A549 (cell line): ENCODE results near the gene INAFM1. TPM values are rescaled to one million over a fixed set of nuclear protein-coding genes. Genes with fewer than 3 reads are reported as not detected.
A peak's percentile ranks its signal among the peaks of the same experiment; 100 is the strongest.

ENCODE experiments used
- CBX2 ChIP-seq: fragments of 200-600 bp; sonication (generic); IDR thresholded peaks from 2 replicates; pipeline ENCODE4 v1.6.1; 2016; ENCODE audit warnings: low read depth, mild to moderate bottlenecking, borderline replicate concordance
- CBX8 ChIP-seq: fragments of 200-600 bp; sonication (generic); IDR thresholded peaks from 2 replicates; pipeline ENCODE4 v1.6.1; 2016
- CEBPB ChIP-seq, 2 experiments: fragments of >200 bp in 1 of 2; sonication (Bioruptor Twin) in 1 of 2; formaldehyde crosslinking in 1 of 2; IDR thresholded peaks; 2 replicates each; pipeline ENCODE4 v1.6.1; 2012 to 2016
- CHD4 ChIP-seq: fragments of 200-600 bp; sonication (generic); IDR thresholded peaks from 2 replicates; pipeline ENCODE4 v1.6.1; 2016; ENCODE audit warnings: antibody characterized with exemption, mild to moderate bottlenecking, borderline replicate concordance
- EHF ChIP-seq: fragments of 250-450 bp; sonication (Bioruptor Pico); IDR thresholded peaks from 2 replicates; pipeline ENCODE4 v1.5.0; 2020; ENCODE audit warnings: mild to moderate bottlenecking
- EHMT2 ChIP-seq: fragments of 200-600 bp; sonication (generic); IDR thresholded peaks from 2 replicates; pipeline ENCODE4 v1.6.1; 2016; ENCODE audit warnings: antibody characterized with exemption, low read depth, mild to moderate bottlenecking, moderate library complexity
- ESRRA ChIP-seq: fragments of 150-350 bp; IDR thresholded peaks from 2 replicates; pipeline ENCODE4 v1.6.1; 2014; ENCODE audit warnings: mild to moderate bottlenecking, low read length, borderline replicate concordance
- FOSL2 ChIP-seq, 2 experiments: fragments of 450-650 bp in 1 of 2; fragments of >200 bp in 1 of 2; sonication (Bioruptor Twin) in 1 of 2; formaldehyde crosslinking; IDR thresholded peaks; 2 replicates each; pipeline versions ENCODE4 v1.5.0 to v1.6.1; 2016 to 2020; ENCODE audit warnings: mild to moderate bottlenecking in 1 of 2, moderate library complexity in 1 of 2
- FOXS1 ChIP-seq: fragments of 250-450 bp; sonication (Bioruptor Pico); IDR thresholded peaks from 2 replicates; pipeline ENCODE4 v1.5.0; 2020; ENCODE audit warnings: mild to moderate bottlenecking, moderate library complexity
- HDAC2 ChIP-seq: fragments of 200-600 bp; sonication (generic); IDR thresholded peaks from 2 replicates; pipeline ENCODE4 v1.6.1; 2016
- HEYL ChIP-seq: fragments of 250-450 bp; sonication (Bioruptor Pico); IDR thresholded peaks from 2 replicates; pipeline ENCODE4 v1.8.0; 2021; ENCODE audit warnings: mild to moderate bottlenecking, moderate library complexity
- HMGXB4 ChIP-seq: fragments of 250-450 bp; sonication (Bioruptor Pico); IDR thresholded peaks from 2 replicates; pipeline ENCODE4 v1.5.0; 2021; ENCODE audit warnings: mild to moderate bottlenecking, moderate library complexity, borderline replicate concordance
- HOXA7 ChIP-seq: fragments of 250-450 bp; sonication (Bioruptor Pico); IDR thresholded peaks from 2 replicates; pipeline ENCODE4 v1.5.0; 2020; ENCODE audit warnings: mild to moderate bottlenecking, moderate library complexity
- HOXB13 ChIP-seq: fragments of 250-450 bp; sonication (Bioruptor Pico); IDR thresholded peaks from 2 replicates; pipeline ENCODE4 v1.5.0; 2020; ENCODE audit warnings: low read depth, mild to moderate bottlenecking, moderate library complexity
- HOXB5 ChIP-seq: fragments of 250-450 bp; sonication (Bioruptor Pico); IDR thresholded peaks from 2 replicates; pipeline ENCODE4 v1.5.0; 2020; ENCODE audit warnings: mild to moderate bottlenecking, moderate library complexity
- JUNB ChIP-seq: fragments of >200 bp; sonication (Bioruptor Twin); formaldehyde crosslinking; IDR thresholded peaks from 2 replicates; pipeline ENCODE4 v1.6.1; 2016
- KDM5A ChIP-seq: fragments of 200-600 bp; sonication (generic); IDR thresholded peaks from 2 replicates; pipeline ENCODE4 v1.6.1; 2016; ENCODE audit warnings: antibody characterized with exemption, mild to moderate bottlenecking
- MAFK ChIP-seq: fragments of 450-650 bp; IDR thresholded peaks from 2 replicates; pipeline ENCODE4 v1.6.1; 2014; ENCODE audit not compliant: partially characterized antibody
- MAZ ChIP-seq: fragments of 150-350 bp; IDR thresholded peaks from 2 replicates; pipeline ENCODE4 v1.6.1; 2014; ENCODE audit warnings: antibody characterized with exemption, low read depth, low read length, borderline replicate concordance
- NFE2L2 ChIP-seq: fragments of 150-350 bp; conservative IDR thresholded peaks from 2 replicates; pipeline ENCODE4 v1.6.1; 2014; ENCODE audit warnings: low read length
- NPAS2 ChIP-seq: fragments of 250-450 bp; sonication (Bioruptor Pico); IDR thresholded peaks from 2 replicates; pipeline ENCODE4 v1.8.0; 2022; ENCODE audit warnings: mild to moderate bottlenecking, moderate library complexity, borderline replicate concordance
- PBX3 ChIP-seq: IDR thresholded peaks from 2 replicates; pipeline ENCODE4 v1.6.1; 2012
- PHF8 ChIP-seq: fragments of 200-600 bp; sonication (generic); IDR thresholded peaks from 2 replicates; pipeline ENCODE4 v1.6.1; 2016; ENCODE audit warnings: low read depth, mild to moderate bottlenecking, antibody characterized with exemption, moderate library complexity, borderline replicate concordance
- POLR2A ChIP-seq: IDR thresholded peaks from 2 replicates; pipeline ENCODE4 v1.6.1; 2012; ENCODE audit warnings: mild to moderate bottlenecking, low read length
- RAD21 ChIP-seq, 2 experiments: fragments of >200 bp in 1 of 2; sonication (Bioruptor Twin) in 1 of 2; formaldehyde crosslinking in 1 of 2; IDR thresholded peaks in 1 of 2; conservative IDR thresholded peaks in 1 of 2; 2 replicates in 1 of 2; 3 replicates in 1 of 2; pipeline ENCODE4 v1.6.1; 2012 to 2018; ENCODE audit warnings: inconsistent platforms in 1 of 2
- REST ChIP-seq: fragments of 200-600 bp; sonication (generic); IDR thresholded peaks from 2 replicates; pipeline ENCODE4 v1.6.1; 2016; ENCODE audit warnings: antibody characterized with exemption, mild to moderate bottlenecking, moderate library complexity
- RFX5 ChIP-seq: fragments of 450-650 bp; IDR thresholded peaks from 2 replicates; pipeline ENCODE4 v1.7.1; 2014; ENCODE audit warnings: antibody characterized with exemption, mild to moderate bottlenecking, moderate library complexity
- SREBF2 ChIP-seq: fragments of 450-650 bp; IDR thresholded peaks from 2 replicates; pipeline ENCODE4 v1.6.1; 2014; ENCODE audit warnings: mild to moderate bottlenecking, moderate library complexity
- TFCP2L1 ChIP-seq: fragments of 250-450 bp; sonication (Bioruptor Pico); IDR thresholded peaks from 2 replicates; pipeline ENCODE4 v1.5.0; 2021; ENCODE audit warnings: mild to moderate bottlenecking
- TP53 ChIP-seq: fragments of 250-450 bp; sonication (Bioruptor Pico); IDR thresholded peaks from 2 replicates; pipeline ENCODE4 v1.5.0; 2021; ENCODE audit warnings: mild to moderate bottlenecking, moderate library complexity
- USF2 ChIP-seq: fragments of 450-650 bp; IDR thresholded peaks from 2 replicates; pipeline ENCODE4 v1.6.1; 2014; ENCODE audit warnings: antibody characterized with exemption
- ZNF302 ChIP-seq: fragments of 250-450 bp; sonication (Bioruptor Pico); IDR thresholded peaks from 2 replicates; pipeline ENCODE4 v1.9.0; 2021; ENCODE audit warnings: inconsistent platforms, mild to moderate bottlenecking, moderate library complexity
- ZSCAN20 ChIP-seq: fragments of 250-450 bp; sonication (Bioruptor Pico); IDR thresholded peaks from 2 replicates; pipeline ENCODE4 v1.8.0; 2022; ENCODE audit warnings: mild to moderate bottlenecking, moderate library complexity
- polyA plus RNA-seq, 4 experiments: library from polyadenylated mRNA; depleted of rRNA in 3 of 4; stranded (reverse); fragments of >200 nt; fragmentation: RNase III in 1 of 4; extraction: RNeasy Plus Mini Kit Qiagen cat#74134 plus additional on column Dnase treatment in 1 of 4; gene quantifications; 2 replicates in 3 of 4; 3 replicates in 1 of 4; pipeline ENCODE4 v1.2.3, GENCODE V29; 2011 to 2017
- TF ChIP-seq, protein P1 (sequence below): IDR thresholded peaks from 2 replicates; pipeline ENCODE4 v1.6.1; 2012; ENCODE audit warnings: low read depth, borderline replicate concordance
- TF ChIP-seq, protein P2 (sequence below): fragments of >200 bp; sonication (Bioruptor Twin); formaldehyde crosslinking; IDR thresholded peaks from 2 replicates; pipeline ENCODE4 v1.6.1; 2016

The INAFM1 gene
- polyA plus RNA-seq, 2 of the 4 experiments (the other 2 are of a cell fraction), result 1.5 to 5.5 TPM

DNA sequence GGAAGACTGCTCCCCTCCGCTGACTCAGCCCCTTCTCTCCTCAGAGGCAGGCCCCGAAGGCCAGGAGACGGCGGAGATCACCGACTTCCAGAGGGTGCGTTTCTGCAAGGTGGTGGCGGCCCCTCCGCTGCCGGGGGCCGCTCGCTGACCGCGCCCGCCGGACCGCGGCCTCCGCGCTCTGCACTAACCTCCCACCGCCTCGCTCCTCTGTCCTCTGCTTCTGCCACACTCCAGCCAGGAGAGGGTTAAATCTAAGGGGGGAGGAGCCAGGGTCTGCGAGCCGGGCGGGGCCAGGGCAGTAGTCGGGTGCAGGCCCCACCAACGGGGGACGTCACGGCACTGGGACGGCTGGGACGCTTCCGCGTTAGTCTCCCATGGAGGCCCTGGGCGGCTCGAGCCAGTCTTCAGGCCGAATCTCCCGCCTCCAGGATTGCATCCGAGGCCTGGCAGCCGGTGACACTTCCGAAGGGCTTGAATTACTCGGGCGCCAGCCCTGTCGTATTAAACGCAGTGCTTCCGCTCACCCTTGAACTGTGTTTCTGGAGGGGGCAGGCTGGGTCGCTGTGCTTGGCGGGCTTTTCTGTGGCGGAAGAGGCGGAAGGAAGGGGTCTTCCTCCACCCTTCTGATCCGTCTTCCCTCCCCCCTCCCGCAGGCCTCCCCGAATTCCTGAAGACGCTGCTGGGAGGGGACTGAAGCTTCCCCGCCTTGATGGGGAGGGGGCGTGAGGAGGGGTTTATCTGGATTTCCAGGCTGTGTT is 1.2 kb upstream of the INAFM1 start (continued):
- TF ChIP-seq HMGXB4 (CRISPR knock-in tag) (no peak), TP53 (CRISPR knock-in tag) (0 out of 2 replicates have a peak, but pooled peaks have one; percentile 41), CBX2 (no peak), CHD4 (no peak), HOXB13 (peak; percentile 21; the same call in 1 of the 2 replicates), PBX3 (peak; percentile 66; the same call in 1 of the 2 replicates), EHMT2 (no peak), MAFK (peak; percentile 75), RFX5 (no peak), PHF8 (peak; percentile 91), HOXB5 (CRISPR knock-in tag) (0 out of 2 replicates have a peak, but pooled peaks have one; percentile 28), NPAS2 (CRISPR knock-in tag) (no peak), ZSCAN20 (CRISPR knock-in tag) (no peak), SREBF2 (no peak), USF2 (no peak), FOXS1 (no peak), HDAC2 (no peak), REST (no peak), HEYL (0 out of 2 replicates have a peak, but pooled peaks have one; percentile 40), CEBPB (IDR thresholded peaks at IDR 0.05) (no peak), ZNF302 (CRISPR knock-in tag) (no peak), TFCP2L1 (peak; percentile 66), KDM5A (no peak), RAD21 (conservative IDR thresholded peaks at IDR 0.05 in 1 of 2, IDR thresholded peaks at IDR 0.05 in 1 of 2) (no peak), NFE2L2 (peak; percentile 1; the same call in 1 of the 2 replicates), EHF (CRISPR knock-in tag) (peak; percentile 79), HOXA7 (peak; percentile 64; the same call in 1 of the 2 replicates), JUNB (no peak), ESRRA (no peak), FOSL2 (IDR thresholded peaks at IDR 0.05) (no peak), FOSL2 (CRISPR knock-in tag; IDR thresholded peaks at IDR 0.05) (peak; percentile 24), POLR2A (peak; percentile 41), CBX8 (no peak), MAZ (no peak)
- TF ChIP-seq, protein P1, sequence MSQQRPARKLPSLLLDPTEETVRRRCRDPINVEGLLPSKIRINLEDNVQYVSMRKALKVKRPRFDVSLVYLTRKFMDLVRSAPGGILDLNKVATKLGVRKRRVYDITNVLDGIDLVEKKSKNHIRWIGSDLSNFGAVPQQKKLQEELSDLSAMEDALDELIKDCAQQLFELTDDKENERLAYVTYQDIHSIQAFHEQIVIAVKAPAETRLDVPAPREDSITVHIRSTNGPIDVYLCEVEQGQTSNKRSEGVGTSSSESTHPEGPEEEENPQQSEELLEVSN, result peak; percentile 80
- TF ChIP-seq, protein P2, sequence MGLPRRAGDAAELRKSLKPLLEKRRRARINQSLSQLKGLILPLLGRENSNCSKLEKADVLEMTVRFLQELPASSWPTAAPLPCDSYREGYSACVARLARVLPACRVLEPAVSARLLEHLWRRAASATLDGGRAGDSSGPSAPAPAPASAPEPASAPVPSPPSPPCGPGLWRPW, result no peak
